Right cardiac atrium (tissue), 5 donors: Measurements from ENCODE around the gene ZFYVE9. TPM values are rescaled to one million over a fixed set of nuclear protein-coding genes. Genes with fewer than 3 reads are reported as not detected.
"Not testable (repeated sequence)": the region's sequence is repeated elsewhere in the genome, so short reads cannot be mapped to it uniquely, and the experiment has no call there.

Experiments
- ATAC-seq, 2 donors: fragments of 200-7000 bp; cut with Tn5 transposase; one replicate each; pipeline versions ENCODE4 v1.8.0 to v1.9.1; 2020; ENCODE audit warnings: moderate library complexity in 2 of 2, mild to moderate bottlenecking in 1 of 2
- DNase-seq, 3 donors: peaks; one replicate each; pipeline ENCODE4 v3.0.0-alpha.2; 2020
- H3K27ac ChIP-seq: one replicate; pipeline ENCODE4 v1.5.1; 2013; ENCODE audit warnings: mild to moderate bottlenecking, low read length, control low read depth, moderate library complexity
- H3K27me3 ChIP-seq: one replicate; pipeline ENCODE4 v1.6.1; 2013; ENCODE audit not compliant: control insufficient read depth, insufficient read depth
- H3K4me1 ChIP-seq: one replicate; pipeline ENCODE4 v1.6.1; 2013; ENCODE audit warnings: low read length; ENCODE audit not compliant: control insufficient read depth, insufficient read depth
- H3K4me3 ChIP-seq: one replicate; pipeline ENCODE4 v1.5.1; 2013; ENCODE audit warnings: low read length, control low read depth
- H3K9me3 ChIP-seq: one replicate; pipeline ENCODE4 v1.6.1; 2013; ENCODE audit warnings: low read length; ENCODE audit not compliant: control insufficient read depth
- WGBS: extraction: QIAGEN DNeasy Blood & Tissue Kit; methylation state at CpG from one replicate; pipeline ENCODE4 v1.1.7; 2013; 5-methylcytosine and 5-hydroxymethylcytosine counted together
- intact Hi-C, 4 donors: fragments of 100-400 bp; cut with DNase I; formaldehyde crosslinking; loops; one replicate each; pipeline versions ENCODE4 v1.11.0 to v1.14.0; 2022 to 2023
- polyA plus RNA-seq: library from polyadenylated mRNA; stranded (reverse); fragments of 200-250 nt; gene quantifications from one replicate; pipeline ENCODE4 v1.2.3, GENCODE V29; 2013
- total RNA-seq, 4 donors: library from RNA; stranded (reverse); fragmentation: NEBNext Ultra II Directional; extraction: Animal tissue kit (Norgen Biotek cat#: 25700); gene quantifications; one replicate each; pipeline ENCODE4 v1.2.1, GENCODE V29; 2021
- donor health status: healthy with polysubstance abuse.
- donor health status: DM: no; HTN: yes; CAD: no.
- donor health status: DM: no; HTN: no; CAD: no.
- donor health status: DM: no; HTN: yes; CAD: no; lungs with severe emphysema.
- donor health status: DM: yes; HTN: yes; CAD: no.

ZFYVE9 gene
- total and polyA plus RNA-seq, 5 donors = 6.2 to 21.3 (median 20.0) TPM

GRCh38 chr1:52192024-52192423 lies 50.1 kb downstream of the ZFYVE9 start:
- no peak for ATAC-seq
- 83% methylated on average over 2 of the region's 2 CpGs for WGBS
- intact Hi-C loops = no loop called here

GRCh38 chr1:52192436-52192835 lies 50.5 kb downstream of the ZFYVE9 start:
- no peak for ATAC-seq
- no peaks in the 10 kb centered on the region for H3K27me3 ChIP-seq
- intact Hi-C loops = no loop called here

More at GRCh38 chr1:52192024-52192423, 50.1 kb downstream of the ZFYVE9 start:
- H3K4me1 ChIP-seq = peaks cover 1% of the 10 kb centered on the region
- no peaks in the 10 kb centered on the region for H3K9me3 ChIP-seq
- no peak overlapping the region for H3K27ac ChIP-seq
- H3K4me3 ChIP-seq = no peak overlapping the region
- no peaks in the 10 kb centered on the region for H3K27me3 ChIP-seq
- no peak for DNase-seq

GRCh38 chr1:52193985-52194384 lies 52.1 kb downstream of the ZFYVE9 start:
- WGBS = 81% methylated on average over 7 of the region's 7 CpGs
- intact Hi-C loops = no loop called here
- Histone ChIP-seq H3K4me3 (no peak overlapping the region), H3K27me3 (no peaks in the 10 kb centered on the region), H3K9me3 (no peaks in the 10 kb centered on the region), H3K4me1 (peaks cover 1% of the 10 kb centered on the region), H3K27ac (no peak overlapping the region)
- ATAC-seq (no peak), DNase-seq (no peak)

More at GRCh38 chr1:52192436-52192835, 50.5 kb downstream of the ZFYVE9 start:
- DNase-seq = no peak
- WGBS = 90% methylated on average over 1 of the region's 1 CpG
- Histone ChIP-seq H3K4me3 (no peak overlapping the region), H3K9me3 (no peaks in the 10 kb centered on the region), H3K27ac (no peak overlapping the region), H3K4me1 (peaks cover 1% of the 10 kb centered on the region)

- H3K4me1 ChIP-seq = peaks cover 1% of the 10 kb centered on the region
- no peaks in the 10 kb centered on the region for H3K9me3 ChIP-seq
- 78% methylated on average over 1 of the region's 1 CpG for WGBS
- H3K27me3 ChIP-seq = no peaks in the 10 kb centered on the region
- intact Hi-C loops = no loop called here
- no peak overlapping the region for H3K4me3 ChIP-seq
- no peak for DNase-seq
- ATAC-seq = no peak
- H3K27ac ChIP-seq = no peak overlapping the region
These were observed 53.3 kb downstream of the ZFYVE9 start for GRCh38 chr1:52195161-52195560.

- ATAC-seq (no peak), DNase-seq (no peak)
- Histone ChIP-seq H3K4me3 (no peak overlapping the region), H3K4me1 (peaks cover 4% of the 10 kb centered on the region), H3K27ac (no peak overlapping the region), H3K9me3 (no peaks in the 10 kb centered on the region), H3K27me3 (no peaks in the 10 kb centered on the region)
- WGBS = 77% methylated on average over 7 of the region's 7 CpGs
- intact Hi-C loops = no loop called here
These were observed 62.2 kb downstream of the ZFYVE9 start for GRCh38 chr1:52203935-52204625.

GRCh38 chr1:52204696-52205095 lies 62.8 kb downstream of the ZFYVE9 start:
- no peak overlapping the region for H3K4me3 ChIP-seq
- H3K4me1 ChIP-seq = peaks cover 4% of the 10 kb centered on the region
- 70% methylated on average over 5 of the region's 5 CpGs for WGBS
- H3K9me3 ChIP-seq = no peaks in the 10 kb centered on the region
- intact Hi-C loops = no loop called here
- DNase-seq = no peak
- ATAC-seq = no peak
- H3K27me3 ChIP-seq = no peaks in the 10 kb centered on the region
- no peak overlapping the region for H3K27ac ChIP-seq

- H3K27me3 ChIP-seq, H3K9me3 ChIP-seq, ATAC-seq, H3K27ac ChIP-seq, H3K4me3 ChIP-seq, DNase-seq, intact Hi-C loops, H3K4me1 ChIP-seq: not testable (repeated sequence)
- 90% methylated on average over 8 of the region's 8 CpGs for WGBS
These were observed 64.8 kb downstream of the ZFYVE9 start for GRCh38 chr1:52206686-52207085.

GRCh38 chr1:52209429-52209828 lies 67.5 kb downstream of the ZFYVE9 start:
- no peak for DNase-seq
- ATAC-seq = no peak
- peaks cover 2% of the 10 kb centered on the region for H3K4me1 ChIP-seq
- intact Hi-C loops = no loop called here
- H3K9me3 ChIP-seq = no peaks in the 10 kb centered on the region
- 90% methylated on average over 2 of the region's 2 CpGs for WGBS
- H3K4me3 ChIP-seq = no peak overlapping the region
- H3K27me3 ChIP-seq = no peaks in the 10 kb centered on the region
- no peak overlapping the region for H3K27ac ChIP-seq

GRCh38 chr1:52210044-52210443 lies 68.2 kb downstream of the ZFYVE9 start:
- H3K27ac ChIP-seq = no peak overlapping the region
- H3K4me3 ChIP-seq = no peak overlapping the region
- DNase-seq (no peak), ATAC-seq (no peak)
- H3K9me3 ChIP-seq = no peaks in the 10 kb centered on the region
- WGBS = 95% methylated on average over 3 of the region's 3 CpGs
- intact Hi-C loops = no loop called here
- peaks cover under 1% of the 10 kb centered on the region for H3K4me1 ChIP-seq
- H3K27me3 ChIP-seq = no peaks in the 10 kb centered on the region

GRCh38 chr1:52216907-52217458 lies 75.1 kb downstream of the ZFYVE9 start:
- intact Hi-C loops = no loop called here
- no peaks in the 10 kb centered on the region for H3K9me3 ChIP-seq
- WGBS = 89% methylated on average over 5 of the region's 5 CpGs
- H3K4me3 ChIP-seq = no peak overlapping the region
- H3K27ac ChIP-seq = no peak overlapping the region
- H3K4me1 ChIP-seq = no peaks in the 10 kb centered on the region
- ATAC-seq (no peak), DNase-seq (no peak)
- H3K27me3 ChIP-seq = no peaks in the 10 kb centered on the region

- H3K27me3 ChIP-seq = no peaks in the 10 kb centered on the region
- no peak for DNase-seq
- WGBS = 96% methylated on average over 10 of the region's 10 CpGs
- H3K27ac ChIP-seq = no peak overlapping the region
- intact Hi-C loops = no loop called here
- H3K4me1 ChIP-seq = no peaks in the 10 kb centered on the region
- H3K9me3 ChIP-seq = peaks cover 4% of the 10 kb centered on the region
- no peak for ATAC-seq
- H3K4me3 ChIP-seq = no peak overlapping the region
These were observed 83.3 kb downstream of the ZFYVE9 start for GRCh38 chr1:52225174-52225573.
